ENCODE results near the gene TBC1D3L.
"Not testable (repeated sequence)": the region's sequence is repeated elsewhere in the genome, so short reads cannot be mapped to it uniquely, and the experiment has no call there.

TBC1D3L gene

DNA sequence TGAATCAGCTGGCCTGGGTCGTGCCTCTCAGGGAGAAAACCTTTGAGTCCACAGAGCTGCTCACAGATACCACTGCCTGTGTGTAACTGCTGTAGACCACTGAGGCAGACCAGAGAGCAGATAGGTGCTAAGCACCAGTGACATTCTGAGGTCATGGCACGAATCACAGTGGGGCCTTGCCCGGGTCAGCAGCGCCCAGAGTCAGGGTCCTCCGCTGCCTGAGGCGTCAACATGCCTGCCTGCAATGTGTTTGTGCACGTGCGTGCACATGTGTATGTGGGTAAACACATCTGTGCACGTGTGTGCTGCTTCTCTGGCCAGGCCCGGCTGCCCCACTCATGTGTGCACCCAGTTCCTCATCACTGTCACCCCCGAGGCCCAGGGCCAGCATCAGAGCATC, at the start of gene TBC1D3L:
Gene TBC1D3L, minus strand, starts transcription at position 101 of the 400 bp plus-strand sequence. CDS start 1,540 bp downstream, outside the sequence.
- DNase-seq: not testable (repeated sequence)

DNA sequence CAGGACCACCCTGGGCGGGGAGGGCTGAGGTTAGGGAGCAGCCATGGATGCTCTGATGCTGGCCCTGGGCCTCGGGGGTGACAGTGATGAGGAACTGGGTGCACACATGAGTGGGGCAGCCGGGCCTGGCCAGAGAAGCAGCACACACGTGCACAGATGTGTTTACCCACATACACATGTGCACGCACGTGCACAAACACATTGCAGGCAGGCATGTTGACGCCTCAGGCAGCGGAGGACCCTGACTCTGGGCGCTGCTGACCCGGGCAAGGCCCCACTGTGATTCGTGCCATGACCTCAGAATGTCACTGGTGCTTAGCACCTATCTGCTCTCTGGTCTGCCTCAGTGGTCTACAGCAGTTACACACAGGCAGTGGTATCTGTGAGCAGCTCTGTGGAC, 14.8 kb upstream of the TBC1D3L start, which contains the start of gene TBC1D3D:
Gene TBC1D3D, plus strand, starts transcription at position 301 of the 400 bp plus-strand sequence. CDS start 1,585 bp downstream, outside the sequence.
- DNase-seq: not testable (repeated sequence)
